Right atrium auricular region (tissue), 2 donors: ENCODE results near the gene DENND1A. TPM values are rescaled to one million over a fixed set of nuclear protein-coding genes. Genes with fewer than 3 reads are reported as not detected.

Experiments used
- DNase-seq: peaks from one replicate; pipeline ENCODE4 v3.0.0-alpha.2; 2019; ENCODE audit warnings: low spot score
- H3K27ac ChIP-seq, 2 donors: fragments of 200-600 bp; sonication (generic); 1 replicate in 1 of 2; 2 replicates in 1 of 2; pipeline ENCODE4 v1.5.1; 2016 to 2019
- H3K27me3 ChIP-seq, 2 donors: fragments of 200-600 bp; sonication (generic); one replicate each; pipeline versions ENCODE4 v1.5.1 to v1.6.0; 2017 to 2019
- H3K36me3 ChIP-seq: fragments of 200-600 bp; sonication (generic); one replicate; pipeline ENCODE4 v1.5.1; 2016
- H3K4me1 ChIP-seq, 2 donors: fragments of 200-600 bp; sonication (generic); one replicate each; pipeline versions ENCODE4 v1.5.1 to v1.6.0; 2017 to 2019
- H3K4me3 ChIP-seq, 2 donors: fragments of 200-600 bp; sonication (generic); 1 replicate in 1 of 2; 2 replicates in 1 of 2; pipeline ENCODE4 v1.5.1; 2017 to 2019; ENCODE audit warnings: mild to moderate bottlenecking in 1 of 2, moderate library complexity in 1 of 2
- H3K9me3 ChIP-seq, 2 donors: fragments of 200-600 bp; sonication (generic); one replicate each; pipeline ENCODE4 v1.5.1; 2019
- total RNA-seq, 2 donors: library from RNA; depleted of rRNA; stranded (reverse); fragments of >200 nt; gene quantifications; one replicate each; pipeline ENCODE4 v1.1.0, GENCODE V29; 2016
- TF ChIP-seq, protein P1 (sequence below), 2 donors: fragments of 200-600 bp; sonication (generic); IDR thresholded peaks; one replicate each; pipeline ENCODE4 v1.5.1; 2019; ENCODE audit warnings: antibody characterized with exemption in 2 of 2

The DENND1A gene
- total RNA-seq, 2 donors from 2014 or later: 14.9 to 23.6 TPM

DNA sequence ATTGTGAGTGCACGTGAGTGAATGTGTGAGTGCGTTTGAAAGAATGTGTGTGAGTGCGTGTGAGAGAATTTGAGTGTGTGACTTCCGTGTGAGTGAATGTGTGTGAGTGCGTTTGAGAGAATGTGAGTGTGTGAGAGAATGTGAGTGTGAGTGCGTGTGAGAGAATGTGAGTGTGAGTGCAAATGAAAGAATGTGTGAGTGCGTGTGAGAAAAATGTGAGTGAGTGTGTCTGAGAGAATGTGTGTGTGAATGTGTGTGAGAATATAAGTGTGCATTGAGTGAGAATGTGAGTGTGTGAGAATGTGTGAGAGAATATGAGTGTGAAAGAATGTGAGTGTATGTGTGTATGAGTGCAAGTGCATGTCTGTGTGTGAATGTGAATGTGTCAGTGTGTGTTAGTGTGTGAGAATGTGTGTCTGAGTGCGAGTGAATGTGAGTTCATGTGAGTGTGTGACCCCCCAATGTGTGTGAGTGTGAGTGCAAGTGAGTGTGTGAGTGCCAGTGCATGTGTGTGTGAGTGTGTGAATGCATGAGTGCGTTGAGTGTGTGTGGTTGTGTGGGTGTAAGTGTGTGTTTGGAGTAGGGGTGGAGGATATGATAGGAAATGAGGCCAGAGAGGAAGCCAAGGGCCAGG, 43.8 kb upstream of the DENND1A start:
- H3K4me1 ChIP-seq: no peaks in the 10 kb centered on the region
- no peak for DNase-seq
- no peaks in the 10 kb centered on the region for H3K9me3 ChIP-seq
- TF ChIP-seq, protein P1, sequence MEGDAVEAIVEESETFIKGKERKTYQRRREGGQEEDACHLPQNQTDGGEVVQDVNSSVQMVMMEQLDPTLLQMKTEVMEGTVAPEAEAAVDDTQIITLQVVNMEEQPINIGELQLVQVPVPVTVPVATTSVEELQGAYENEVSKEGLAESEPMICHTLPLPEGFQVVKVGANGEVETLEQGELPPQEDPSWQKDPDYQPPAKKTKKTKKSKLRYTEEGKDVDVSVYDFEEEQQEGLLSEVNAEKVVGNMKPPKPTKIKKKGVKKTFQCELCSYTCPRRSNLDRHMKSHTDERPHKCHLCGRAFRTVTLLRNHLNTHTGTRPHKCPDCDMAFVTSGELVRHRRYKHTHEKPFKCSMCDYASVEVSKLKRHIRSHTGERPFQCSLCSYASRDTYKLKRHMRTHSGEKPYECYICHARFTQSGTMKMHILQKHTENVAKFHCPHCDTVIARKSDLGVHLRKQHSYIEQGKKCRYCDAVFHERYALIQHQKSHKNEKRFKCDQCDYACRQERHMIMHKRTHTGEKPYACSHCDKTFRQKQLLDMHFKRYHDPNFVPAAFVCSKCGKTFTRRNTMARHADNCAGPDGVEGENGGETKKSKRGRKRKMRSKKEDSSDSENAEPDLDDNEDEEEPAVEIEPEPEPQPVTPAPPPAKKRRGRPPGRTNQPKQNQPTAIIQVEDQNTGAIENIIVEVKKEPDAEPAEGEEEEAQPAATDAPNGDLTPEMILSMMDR (IDR thresholded peaks at IDR 0.05): no peak
- no peaks in the 10 kb centered on the region for H3K36me3 ChIP-seq
- H3K27me3 ChIP-seq: no peaks in the 10 kb centered on the region
- H3K27ac ChIP-seq: no peak overlapping the region
- no peak overlapping the region for H3K4me3 ChIP-seq

DNA sequence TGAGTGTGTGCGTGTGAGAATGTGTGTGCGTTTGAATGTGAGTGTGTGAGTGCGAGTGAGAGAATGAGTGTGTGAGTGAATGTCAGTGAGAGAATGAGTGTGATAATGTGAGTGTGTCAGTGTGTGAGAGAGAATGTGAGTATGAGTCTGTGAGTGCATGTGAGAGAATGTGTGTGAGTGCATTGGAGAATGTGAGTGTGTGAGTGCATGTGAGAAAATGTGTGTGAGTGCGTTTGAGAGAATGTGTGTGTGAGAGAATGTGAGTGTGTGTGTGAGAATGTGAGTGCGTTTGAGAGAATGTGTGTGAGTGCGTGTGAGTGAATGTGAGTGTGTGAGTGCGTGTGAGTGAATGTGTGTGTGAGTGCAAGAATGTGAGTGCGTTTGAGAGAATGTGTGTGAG, 42.7 kb upstream of the DENND1A start:
- Histone ChIP-seq H3K4me3 (no peak overlapping the region), H3K9me3 (no peaks in the 10 kb centered on the region), H3K27ac (no peak overlapping the region), H3K4me1 (no peaks in the 10 kb centered on the region), H3K36me3 (no peaks in the 10 kb centered on the region), H3K27me3 (no peaks in the 10 kb centered on the region)
- TF ChIP-seq, protein P1 (IDR thresholded peaks at IDR 0.05): no peak
- no peak for DNase-seq

DNA sequence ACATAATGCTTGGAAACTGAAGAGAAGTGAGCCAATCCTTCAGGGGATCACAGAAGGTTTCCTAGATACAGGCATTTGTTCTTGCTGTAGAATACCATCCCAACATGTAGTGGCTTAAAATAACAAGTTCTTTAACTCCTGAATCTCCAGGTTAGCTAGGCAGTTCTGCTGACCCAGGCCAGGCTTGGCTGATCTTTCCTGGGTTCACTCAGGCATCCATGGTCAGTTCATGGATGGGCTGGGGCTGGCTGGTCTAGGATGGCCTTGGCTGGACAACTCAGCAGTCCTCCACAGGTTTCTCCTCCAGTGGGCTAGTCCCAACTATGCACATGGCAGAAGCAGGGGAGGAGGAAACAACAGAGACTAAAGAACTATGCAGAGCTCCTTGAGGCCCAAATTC, 37.4 kb upstream of the DENND1A start:
- DNase-seq: no peak
- no peaks in the 10 kb centered on the region for H3K4me1 ChIP-seq
- no peaks in the 10 kb centered on the region for H3K9me3 ChIP-seq
- TF ChIP-seq, protein P1 (IDR thresholded peaks at IDR 0.05): no peak
- no peak overlapping the region for H3K4me3 ChIP-seq
- no peaks in the 10 kb centered on the region for H3K27me3 ChIP-seq
- no peak overlapping the region for H3K27ac ChIP-seq
- no peaks in the 10 kb centered on the region for H3K36me3 ChIP-seq

DNA sequence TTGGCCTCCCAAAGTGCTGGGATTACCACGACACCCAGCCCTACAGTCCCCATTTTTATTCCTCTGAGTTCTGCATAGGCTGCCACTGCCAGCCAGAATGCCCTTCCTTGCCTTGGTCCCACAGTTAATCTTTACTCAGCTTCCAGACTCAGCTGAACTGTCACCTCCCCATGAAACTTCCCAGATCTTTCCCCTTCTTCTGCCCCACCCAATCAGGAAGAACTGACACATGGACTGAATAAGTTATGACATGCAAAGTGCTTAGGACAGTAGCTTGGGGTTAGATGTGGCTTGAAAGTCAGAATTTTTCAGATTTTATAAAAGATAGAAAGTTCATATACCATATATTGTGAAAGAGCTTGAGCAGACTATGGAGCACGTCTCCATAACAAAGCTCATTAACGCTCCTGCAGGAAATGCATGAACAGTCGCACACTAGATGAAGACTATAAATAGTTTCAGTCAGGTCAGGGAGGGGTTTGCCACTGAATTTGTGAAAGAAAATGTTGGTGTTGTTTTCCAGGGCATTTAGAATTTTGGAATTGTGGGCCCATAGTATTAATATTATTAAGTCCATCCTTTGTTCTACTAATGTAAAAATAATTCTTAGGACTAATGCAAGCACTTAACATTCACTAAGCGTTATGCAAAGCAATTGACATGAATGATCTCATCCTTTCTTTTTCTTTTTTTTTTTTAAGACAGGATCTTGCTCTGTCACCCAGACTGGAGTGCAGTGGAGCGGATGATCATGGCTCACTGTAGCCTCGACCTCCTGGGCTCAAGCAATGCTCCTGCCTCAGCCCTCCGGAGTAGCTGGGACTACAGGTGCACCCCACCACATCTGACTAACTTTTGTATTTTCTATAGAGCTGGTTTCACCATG, 36.1 kb upstream of the DENND1A start:
- Histone ChIP-seq H3K36me3 (no peaks in the 10 kb centered on the region), H3K4me3 (no peak overlapping the region), H3K27me3 (no peaks in the 10 kb centered on the region), H3K4me1 (no peaks in the 10 kb centered on the region), H3K9me3 (no peaks in the 10 kb centered on the region), H3K27ac (no peak overlapping the region)
- DNase-seq: no peak
- TF ChIP-seq, protein P1 (IDR thresholded peaks at IDR 0.05): no peak

DNA sequence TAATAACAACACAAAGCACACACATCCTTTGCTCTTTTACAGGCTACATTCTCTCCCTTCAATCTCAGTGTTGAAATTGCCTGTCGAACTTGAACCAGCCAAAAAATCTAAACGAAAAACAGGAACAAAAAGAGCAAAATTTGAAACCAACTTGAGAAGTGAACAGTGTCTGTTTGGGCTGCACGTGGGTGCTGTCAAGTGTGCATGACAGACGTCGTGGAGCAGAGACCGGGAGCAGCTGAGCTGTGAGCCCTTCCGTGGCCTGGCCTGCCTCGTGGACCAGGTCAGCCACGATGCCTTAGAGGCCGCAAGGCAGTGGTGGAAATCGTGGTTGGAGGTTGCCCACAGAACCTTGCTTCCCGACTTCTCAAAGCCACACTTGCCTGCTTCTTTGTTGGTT, 34.8 kb upstream of the DENND1A start:
- no peak overlapping the region for H3K4me3 ChIP-seq
- H3K4me1 ChIP-seq: no peaks in the 10 kb centered on the region
- TF ChIP-seq, protein P1 (IDR thresholded peaks at IDR 0.05): no peak
- H3K36me3 ChIP-seq: no peaks in the 10 kb centered on the region
- no peaks in the 10 kb centered on the region for H3K27me3 ChIP-seq
- no peaks in the 10 kb centered on the region for H3K9me3 ChIP-seq
- no peak overlapping the region for H3K27ac ChIP-seq
- DNase-seq: no peak
